Measurements from ENCODE around the gene F7. TPM values are rescaled to one million over a fixed set of nuclear protein-coding genes. Genes with fewer than 3 reads are reported as not detected.

The F7 gene
- total RNA-seq, 1 experiment from 2014 or later = not detected

- no TSS peak for BruUV-seq (replicated peaks)
- POLR2A ChIA-PET (ENCODE audit: unreplicated experiment) = no interaction called here
- CTCF ChIA-PET = no interaction called here
- no peak overlapping the region for H3K4me3 ChIP-seq (ENCODE audit: low read length)
- no peaks in the 10 kb centered on the region for H3K36me3 ChIP-seq (ENCODE audit: low read depth, low read length)
- no peaks in the 10 kb centered on the region for H3K4me1 ChIP-seq (ENCODE audit: insufficient read depth, low read length)
- no peaks in the 10 kb centered on the region for H4K20me1 ChIP-seq (ENCODE audit: low read length)
- no peaks in the 10 kb centered on the region for H3K27me3 ChIP-seq (ENCODE audit: low read length)
- intact Hi-C loops (cut with micrococcal nuclease) = no loop called here
- H3F3A ChIP-seq (ENCODE audit: low read length, unreplicated experiment) = no peaks in the 10 kb centered on the region
- H3K9ac ChIP-seq (ENCODE audit: low read length) = no peak overlapping the region
- H3K9me2 ChIP-seq (replicated peaks; ENCODE audit: low read length) = no peaks in the 10 kb centered on the region
- H3K27ac ChIP-seq (ENCODE audit: low read length) = no peak overlapping the region
- no peak for TF ChIP-seq EZH2 (IDR thresholded peaks at IDR 0.05; ENCODE audit: low read length, unreplicated experiment)
- TF ChIP-seq EZH2phosphoT487 (IDR thresholded peaks at IDR 0.05; ENCODE audit: borderline replicate concordance, low read length) = no peak
- TF ChIP-seq CTCF (conservative IDR thresholded peaks at IDR 0.05; ENCODE audit: low read depth, low read length) = no peak
- DNase-seq (no peak), ATAC-seq (no peak)
- no peak overlapping the region for H3K4me2 ChIP-seq (ENCODE audit: low read length)
- no peak overlapping the region for H2AFZ ChIP-seq (ENCODE audit: low read length)
- no peaks in the 10 kb centered on the region for H3K9me3 ChIP-seq (ENCODE audit: low read length)
- no peaks in the 10 kb centered on the region for H3K79me2 ChIP-seq (ENCODE audit: low read length)
These were observed 13.7 kb downstream of the F7 start for GRCh38 chr13:113119166-113119821.

- H3K27me3 ChIP-seq (ENCODE audit: low read length) = no peaks in the 10 kb centered on the region
These were observed 14.2 kb downstream of the F7 start for GRCh38 chr13:113119822-113120189.

More at GRCh38 chr13:113119822-113120189, 14.2 kb downstream of the F7 start:
- H3K9ac ChIP-seq (ENCODE audit: low read length) = no peak overlapping the region
- H3K4me1 ChIP-seq (ENCODE audit: insufficient read depth, low read length) = no peaks in the 10 kb centered on the region
- POLR2A ChIA-PET (ENCODE audit: unreplicated experiment) = no interaction called here
- H3K4me3 ChIP-seq (ENCODE audit: low read length) = no peak overlapping the region
- no peak overlapping the region for H3K27ac ChIP-seq (ENCODE audit: low read length)
- no peaks in the 10 kb centered on the region for H3K9me3 ChIP-seq (ENCODE audit: low read length)
- ATAC-seq (no peak), DNase-seq (no peak)
- intact Hi-C loops (cut with micrococcal nuclease) = no loop called here
- CTCF ChIA-PET = no interaction called here
- no peak for TF ChIP-seq EZH2phosphoT487 (IDR thresholded peaks at IDR 0.05; ENCODE audit: borderline replicate concordance, low read length)
- no peak for TF ChIP-seq CTCF (conservative IDR thresholded peaks at IDR 0.05; ENCODE audit: low read depth, low read length)
- no peak for TF ChIP-seq EZH2 (IDR thresholded peaks at IDR 0.05; ENCODE audit: low read length, unreplicated experiment)
- no peaks in the 10 kb centered on the region for H4K20me1 ChIP-seq (ENCODE audit: low read length)
- no peaks in the 10 kb centered on the region for H3F3A ChIP-seq (ENCODE audit: low read length, unreplicated experiment)
- no peaks in the 10 kb centered on the region for H3K79me2 ChIP-seq (ENCODE audit: low read length)
- no peak overlapping the region for H3K4me2 ChIP-seq (ENCODE audit: low read length)
- H3K9me2 ChIP-seq (replicated peaks; ENCODE audit: low read length) = no peaks in the 10 kb centered on the region
- no peaks in the 10 kb centered on the region for H3K36me3 ChIP-seq (ENCODE audit: low read depth, low read length)
- H2AFZ ChIP-seq (ENCODE audit: low read length) = no peak overlapping the region
- no TSS peak for BruUV-seq (replicated peaks)

Data from PC-3 (cell line).